Endothelial cell of hepatic sinusoid (primary cell): ENCODE measurements around the gene B4GALT5.
"Not testable (repeated sequence)": the region's sequence is repeated elsewhere in the genome, so short reads cannot be mapped to it uniquely, and the experiment has no call there.

ENCODE experiments used
- in situ Hi-C: cut with HindIII; loops from 2 replicates; pipeline ENCODE4 v1.10.0; 2017; ENCODE audit warnings: low sequenced_read_pairs

B4GALT5 gene

GRCh38 chr20:49737260-49737659, 23.6 kb upstream of the B4GALT5 start:
- in situ Hi-C loops: no loop called here

GRCh38 chr20:49729780-49730179, 16.1 kb upstream of the B4GALT5 start:
- in situ Hi-C loops: no loop called here

- in situ Hi-C loops: no loop called here
These were observed 14.5 kb upstream of the B4GALT5 start for GRCh38 chr20:49727894-49728885.

DNA sequence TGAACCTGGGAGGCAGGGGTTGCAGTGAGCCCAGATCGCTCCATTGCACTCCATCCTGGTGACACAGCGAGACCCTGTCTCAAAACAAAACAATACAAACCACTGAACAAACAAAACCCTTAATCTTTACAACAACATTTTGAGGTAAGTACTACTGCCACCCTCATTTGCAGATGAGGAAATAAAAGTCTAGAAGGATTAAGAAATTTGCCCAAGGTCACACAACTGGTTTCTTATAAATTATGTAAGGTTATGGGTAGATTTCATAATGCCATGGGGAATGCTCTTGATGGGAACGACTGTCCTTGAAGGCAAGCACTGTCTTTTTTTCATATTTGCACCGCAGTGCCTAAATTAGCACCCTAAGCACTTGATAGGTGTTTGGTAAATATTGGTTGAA, 13.8 kb upstream of the B4GALT5 start:
- in situ Hi-C loops: no loop called here

GRCh38 chr20:49725694-49726093, 12.0 kb upstream of the B4GALT5 start:
- in situ Hi-C loops: no loop called here

DNA sequence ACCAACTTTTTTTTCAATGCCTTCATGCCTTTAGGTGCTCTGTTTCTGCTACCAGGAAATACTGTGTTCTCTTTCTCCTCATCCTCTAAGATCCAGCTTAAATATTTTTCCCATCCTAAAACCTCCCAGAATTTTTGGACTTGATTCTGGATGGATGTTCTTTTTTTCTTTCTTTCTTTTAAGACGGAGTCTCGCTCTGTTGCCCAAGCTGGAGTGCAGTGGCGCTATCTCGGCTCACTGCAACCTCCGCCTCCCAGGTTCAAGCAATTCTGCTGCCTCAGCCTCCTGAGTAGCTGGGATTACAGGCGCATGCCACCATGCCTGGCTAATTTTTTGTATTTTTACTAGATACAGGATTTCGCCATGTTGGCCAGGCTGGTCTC, 11.5 kb upstream of the B4GALT5 start:
- in situ Hi-C loops: not testable (repeated sequence)

GRCh38 chr20:49724408-49725223, 10.9 kb upstream of the B4GALT5 start:
- in situ Hi-C loops: no loop called here

GRCh38 chr20:49723758-49724157, 10.1 kb upstream of the B4GALT5 start:
- in situ Hi-C loops: not testable (repeated sequence)

GRCh38 chr20:49721326-49721725, 7.6 kb upstream of the B4GALT5 start:
- in situ Hi-C loops: not testable (repeated sequence)

DNA sequence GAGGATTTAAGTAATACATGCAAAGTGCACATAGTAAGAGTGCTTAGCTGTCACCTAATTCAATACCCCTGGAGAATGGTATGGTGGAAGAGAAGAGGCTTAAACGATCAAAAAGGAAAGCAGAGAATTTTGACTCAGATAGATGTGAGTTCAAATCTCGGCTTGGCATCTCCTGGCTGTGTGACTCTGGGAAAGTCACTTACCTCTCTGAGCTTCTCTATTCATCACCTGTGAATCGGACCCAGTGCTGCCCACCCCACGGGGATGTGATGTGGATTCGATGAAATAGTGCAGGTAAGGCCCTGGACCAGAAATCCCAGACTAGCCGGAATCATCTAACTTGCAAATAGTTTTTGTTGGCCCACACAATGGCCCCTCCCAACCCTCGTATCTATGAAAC, 1.8 kb upstream of the B4GALT5 start:
- in situ Hi-C loops: no loop called here

GRCh38 chr20:49712996-49713752, 504 bp downstream of the B4GALT5 start:
- in situ Hi-C loops: no loop called here

DNA sequence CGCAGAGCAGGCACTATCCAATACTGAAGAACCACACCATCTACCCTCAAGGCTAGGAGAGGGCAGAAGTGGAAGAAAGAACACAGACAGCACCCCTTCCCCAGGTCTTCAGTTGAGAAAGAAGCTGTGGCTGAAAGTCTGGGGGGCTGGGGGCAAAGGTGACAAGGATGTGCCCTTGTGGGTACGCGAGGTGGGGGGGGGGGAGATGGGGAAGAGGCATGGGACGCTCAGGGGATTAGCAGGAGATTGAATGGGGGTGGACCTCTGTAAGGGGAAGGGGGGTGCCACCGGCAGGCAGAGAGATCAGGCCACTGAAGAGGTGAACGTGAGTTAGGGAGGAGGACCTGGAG, 1.1 kb downstream of the B4GALT5 start:
- in situ Hi-C loops: no loop called here

DNA sequence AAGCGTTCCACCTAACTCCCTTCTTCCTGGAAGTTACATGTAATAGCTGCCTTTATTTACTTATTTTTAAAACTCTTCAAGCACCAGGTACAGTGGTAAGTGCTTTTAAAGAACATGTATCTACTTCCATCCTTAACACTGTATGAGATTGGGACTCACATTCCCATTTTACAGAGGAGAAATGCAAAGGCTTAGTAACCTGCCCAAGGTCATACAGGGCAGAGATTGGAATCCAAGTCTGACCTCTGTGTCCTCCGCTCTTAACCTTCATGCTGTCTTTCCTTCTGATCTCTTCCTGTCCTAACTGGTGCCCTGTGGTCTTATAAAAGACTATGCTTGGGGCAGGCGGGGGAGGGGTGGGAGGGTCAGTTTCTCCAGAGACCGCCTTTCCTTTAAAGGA, 1.6 kb downstream of the B4GALT5 start:
- in situ Hi-C loops: no loop called here

- in situ Hi-C loops: no loop called here
These were observed 2.1 kb downstream of the B4GALT5 start for GRCh38 chr20:49711667-49711987.

GRCh38 chr20:49710971-49711666, 2.6 kb downstream of the B4GALT5 start:
- in situ Hi-C loops: no loop called here

DNA sequence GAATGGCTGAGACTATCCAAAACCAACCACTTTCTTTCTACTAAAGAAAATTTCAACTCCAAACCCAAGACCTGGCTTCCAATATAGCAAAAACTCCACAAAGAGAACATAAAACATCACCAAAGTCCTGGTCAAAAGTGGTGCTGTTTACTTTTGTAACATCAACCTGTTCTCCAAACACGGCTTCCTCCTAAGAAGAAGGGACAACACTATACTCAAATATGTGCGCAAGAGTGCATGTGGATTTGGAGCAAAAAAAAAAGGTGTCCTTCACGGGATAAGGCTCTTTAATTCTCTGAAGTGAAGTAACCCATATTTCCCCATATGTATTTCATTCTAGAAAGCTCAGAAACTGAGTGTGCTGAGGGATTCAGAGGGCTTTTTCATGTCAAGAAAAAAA, 6.6 kb downstream of the B4GALT5 start:
- in situ Hi-C loops: no loop called here

GRCh38 chr20:49706630-49707091, 7.0 kb downstream of the B4GALT5 start:
- in situ Hi-C loops: no loop called here

DNA sequence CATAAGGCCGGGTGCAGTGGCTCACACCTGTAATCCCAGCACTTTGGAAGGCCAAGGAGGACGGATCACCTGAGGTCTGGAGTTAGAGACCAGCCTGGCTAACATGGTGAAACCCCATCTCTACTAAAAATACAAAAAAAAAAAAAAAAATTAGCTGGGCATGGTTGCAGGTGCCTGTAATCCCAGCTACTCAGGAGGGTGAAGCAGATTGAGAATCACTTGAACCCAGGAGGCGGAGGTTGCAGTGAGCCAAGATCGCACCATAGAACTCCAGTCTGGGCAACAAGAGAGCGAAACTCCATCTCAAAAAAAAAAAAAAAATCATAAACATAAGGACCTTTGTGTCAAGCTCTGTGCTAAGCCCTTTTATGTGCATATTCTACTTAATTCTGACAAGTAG, 7.8 kb downstream of the B4GALT5 start:
- in situ Hi-C loops: not testable (repeated sequence)

DNA sequence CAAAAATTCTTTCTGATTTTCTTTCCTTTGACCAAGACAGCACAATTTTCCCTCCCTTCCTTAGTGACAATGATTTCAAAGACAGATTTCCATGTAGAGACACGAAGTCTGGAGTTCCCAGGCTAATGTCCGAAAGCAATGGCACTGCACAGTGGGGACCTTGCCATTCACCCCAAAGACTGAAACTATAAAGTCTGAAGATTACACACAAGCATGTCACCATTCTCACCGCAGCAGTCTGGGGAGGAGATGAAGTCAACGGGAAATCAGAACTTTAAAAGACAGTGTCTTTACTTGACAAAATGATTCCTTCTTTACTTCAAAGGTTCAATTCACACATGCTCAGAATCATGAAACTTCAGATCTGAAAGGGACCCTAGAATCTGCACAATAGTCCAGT, 8.3 kb downstream of the B4GALT5 start:
- in situ Hi-C loops: no loop called here

DNA sequence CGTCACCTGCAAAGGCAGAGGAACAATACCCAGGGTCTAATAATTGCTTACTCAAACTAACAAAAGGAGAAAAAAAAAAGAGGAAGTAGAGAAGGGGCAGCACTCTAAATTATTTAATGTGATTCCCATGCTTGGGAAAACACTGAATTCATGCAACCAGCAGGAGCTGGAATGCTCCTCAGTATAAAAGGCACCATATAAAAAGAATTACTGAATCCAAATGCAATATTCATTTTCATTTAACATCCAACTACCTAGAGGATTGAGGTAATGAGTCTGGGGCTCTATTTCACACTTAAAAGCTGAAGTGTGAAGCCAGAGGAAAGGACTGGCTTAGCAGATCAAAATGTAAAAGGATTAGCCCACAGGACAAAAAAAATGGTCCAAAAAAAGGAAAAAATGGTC, 8.7 kb downstream of the B4GALT5 start:
- in situ Hi-C loops: no loop called here

DNA sequence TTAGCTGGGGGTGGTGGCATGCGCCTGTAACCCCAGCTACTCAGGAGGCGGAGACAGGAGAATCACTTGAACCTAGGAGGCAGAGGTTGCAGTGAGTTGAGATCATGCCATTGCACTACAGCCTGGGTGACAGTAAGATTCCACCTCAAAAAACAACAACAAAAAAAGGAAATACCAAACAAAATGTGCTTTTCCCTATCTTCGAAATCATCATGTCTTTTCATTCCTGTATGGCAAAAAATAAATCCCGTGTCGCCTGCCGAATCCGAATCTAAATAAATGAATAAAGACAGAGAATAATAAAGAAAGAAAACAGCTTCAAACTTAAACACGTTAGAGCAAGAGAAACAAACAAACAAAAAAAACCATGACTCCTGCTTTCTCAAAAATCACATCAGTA, 11.8 kb downstream of the B4GALT5 start:
- in situ Hi-C loops: no loop called here
